HG03469 (cell line): ENCODE measurements around the gene LRP2.
"Not testable (repeated sequence)": the region's sequence is repeated elsewhere in the genome, so short reads cannot be mapped to it uniquely, and the experiment has no call there.

Experiments
- ATAC-seq: cut with Tn5 transposase; IDR thresholded peaks from one replicate; pipeline ENCODE4 v1.9.1; 2021; ENCODE audit warnings: mild to moderate bottlenecking, moderate library complexity, moderate number of reproducible peaks; ENCODE audit not compliant: unreplicated experiment

Gene LRP2

DNA sequence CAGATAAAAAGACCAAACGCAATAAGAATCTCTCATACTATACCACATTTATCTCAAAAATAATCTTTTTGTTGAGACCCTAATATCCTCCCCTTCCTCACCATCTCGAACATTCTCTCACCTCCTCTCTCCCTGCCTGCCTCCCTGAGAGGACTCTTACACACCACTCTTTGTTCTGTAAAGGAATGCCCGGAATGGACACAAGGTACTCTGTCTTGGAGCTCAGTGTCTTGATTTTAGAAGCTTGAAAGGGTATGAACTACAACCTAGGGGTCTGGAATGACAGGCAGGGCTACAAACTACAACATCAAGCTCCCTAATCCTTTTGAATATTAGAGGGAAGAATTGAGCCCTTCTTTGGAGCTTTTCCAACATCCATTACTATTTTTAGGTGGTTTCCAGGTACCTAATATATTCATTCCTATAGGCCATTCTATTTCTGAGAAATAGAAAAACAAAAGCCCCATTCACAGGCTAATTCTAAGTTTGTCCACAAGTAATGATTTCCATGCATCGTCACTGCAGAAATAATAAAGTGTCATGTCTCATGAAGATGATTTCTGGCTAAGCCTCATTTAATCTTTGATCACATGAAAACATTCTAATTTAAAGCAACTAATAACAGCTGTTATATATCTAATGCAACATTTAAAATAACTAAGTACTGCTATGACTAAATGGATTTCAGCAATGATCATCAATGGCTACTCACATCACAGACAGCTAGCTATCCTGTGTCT, 60.6 kb downstream of the LRP2 start:
- no peak for ATAC-seq

DNA sequence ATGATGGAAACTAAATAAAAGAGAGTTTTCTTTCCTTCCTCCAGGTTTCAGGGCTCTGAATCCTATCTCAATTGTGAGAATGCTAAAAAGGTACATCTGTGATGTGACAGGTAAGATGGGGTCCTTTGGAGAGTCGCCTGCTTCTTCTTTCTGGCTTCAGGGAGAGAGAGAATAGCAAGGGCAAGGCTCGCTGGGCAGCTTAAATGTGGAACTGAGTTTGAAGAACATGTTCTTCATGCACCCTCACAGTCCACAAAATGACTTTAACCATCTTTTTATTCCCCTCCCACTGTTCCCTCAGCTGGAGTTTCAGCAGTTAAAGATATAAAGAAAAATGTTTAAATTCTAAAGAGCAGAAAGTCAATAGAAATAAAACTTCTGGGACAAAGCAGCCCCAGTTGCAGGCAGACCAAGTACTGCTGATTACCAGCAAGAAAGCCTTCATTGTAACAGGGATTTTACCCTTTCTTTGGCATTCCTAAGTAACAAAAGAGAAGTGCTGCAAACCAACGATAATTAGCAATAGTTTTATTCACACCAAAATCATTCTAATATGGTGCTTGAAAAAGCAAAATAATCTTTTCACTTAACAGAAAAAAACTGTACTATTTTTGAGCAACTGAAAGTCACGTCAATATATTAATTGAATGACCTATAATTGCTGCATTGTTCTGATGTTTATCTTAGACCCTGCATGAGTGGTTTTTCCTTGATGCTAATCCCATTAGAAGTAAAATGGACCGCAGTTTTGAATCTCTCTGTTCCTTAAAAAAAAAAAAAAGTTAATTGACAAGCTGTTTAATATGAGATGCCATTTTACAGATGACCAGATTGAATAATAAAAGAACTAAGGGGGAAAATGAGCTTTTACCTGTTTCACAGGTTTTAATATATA, 61.5 kb downstream of the LRP2 start:
- ATAC-seq, result no peak

GRCh38 chr2:169298007-169298406, 64.3 kb downstream of the LRP2 start:
- no peak for ATAC-seq

GRCh38 chr2:169294001-169294675, 68.2 kb downstream of the LRP2 start:
- ATAC-seq, result no peak

- no peak for ATAC-seq
These were observed 70.8 kb downstream of the LRP2 start for GRCh38 chr2:169291517-169291916.

DNA sequence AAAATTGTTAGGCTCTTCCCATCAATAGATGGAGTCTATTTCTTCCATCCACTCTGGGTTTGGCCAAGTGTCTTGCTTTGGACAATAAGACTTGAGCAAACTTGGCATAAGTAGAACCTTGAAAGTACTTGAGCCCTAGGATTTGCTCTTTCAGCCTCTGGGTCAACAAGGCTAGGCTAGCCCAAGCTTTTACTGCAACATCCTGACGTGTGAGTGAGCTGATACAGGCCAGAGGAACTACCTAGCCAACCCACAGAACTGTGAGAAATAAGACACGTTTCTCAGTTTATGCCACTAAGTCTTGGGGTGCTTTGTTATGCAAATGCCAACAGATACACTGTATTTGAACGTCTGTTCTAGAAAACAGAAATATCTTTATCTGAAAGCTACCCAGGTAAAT, 71.9 kb downstream of the LRP2 start:
- no peak for ATAC-seq

- ATAC-seq, result no peak
These were observed 74.7 kb downstream of the LRP2 start for GRCh38 chr2:169287666-169288065.

DNA sequence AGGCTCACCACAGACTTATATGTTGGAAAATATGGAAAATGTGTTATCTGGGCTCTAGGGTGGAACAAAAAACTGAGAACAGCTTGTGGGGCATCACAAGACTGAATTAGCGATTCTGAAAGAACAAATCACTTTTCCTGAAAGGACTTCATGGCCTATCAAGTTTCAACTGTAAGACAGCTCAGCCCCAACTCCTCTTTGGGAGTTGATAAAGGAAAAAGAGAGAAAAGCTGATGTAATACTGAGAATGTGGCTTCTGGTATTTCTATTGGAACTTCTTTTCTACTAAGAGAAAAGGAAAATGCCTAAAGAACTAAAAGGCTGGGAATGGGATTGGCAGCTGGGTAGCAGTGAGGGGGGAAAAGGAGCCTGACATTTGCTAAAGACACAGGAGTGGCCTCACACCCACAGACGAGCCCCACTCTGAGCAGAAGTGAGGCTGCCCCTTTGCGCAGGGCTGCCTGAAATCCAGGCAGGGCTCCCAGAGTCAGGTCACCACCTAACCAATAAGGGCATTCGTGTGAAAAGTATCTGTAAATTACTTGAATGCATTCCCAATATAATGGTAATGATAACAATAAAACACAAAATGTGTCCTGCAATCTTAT, 75.6 kb downstream of the LRP2 start:
- no peak for ATAC-seq

DNA sequence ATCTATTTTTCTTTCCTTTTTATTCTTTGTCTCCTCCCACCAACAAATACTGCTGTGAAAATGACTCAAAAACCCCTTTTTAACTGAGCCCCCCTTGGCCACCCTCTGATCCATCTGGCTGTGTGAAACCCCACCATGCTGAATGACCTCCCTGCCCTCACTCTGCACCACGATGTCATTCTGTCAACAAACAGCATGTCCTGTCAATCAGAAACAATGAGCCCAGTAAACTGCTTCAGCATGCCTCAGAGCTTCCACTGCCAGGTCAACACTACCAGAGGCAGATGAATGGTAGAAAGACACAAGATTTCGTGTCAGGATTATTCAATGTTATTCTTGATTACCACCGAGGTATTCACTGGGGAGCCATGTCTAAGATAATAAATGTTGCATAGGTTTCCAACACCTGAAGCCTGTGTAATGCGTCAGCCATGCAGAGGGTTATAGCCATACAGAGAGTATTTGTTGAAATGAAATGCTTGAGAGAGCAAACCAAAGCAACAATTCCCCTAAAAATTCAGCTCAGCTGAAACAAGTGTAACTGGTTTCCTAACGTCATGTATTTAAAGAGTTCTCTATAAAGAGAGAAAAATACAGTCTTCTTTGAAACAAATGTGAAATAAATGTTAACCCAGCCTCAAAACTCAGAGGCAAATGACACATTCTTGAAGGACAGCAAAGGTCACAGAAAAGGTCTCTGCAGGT, 76.7 kb downstream of the LRP2 start:
- ATAC-seq, result no peak

DNA sequence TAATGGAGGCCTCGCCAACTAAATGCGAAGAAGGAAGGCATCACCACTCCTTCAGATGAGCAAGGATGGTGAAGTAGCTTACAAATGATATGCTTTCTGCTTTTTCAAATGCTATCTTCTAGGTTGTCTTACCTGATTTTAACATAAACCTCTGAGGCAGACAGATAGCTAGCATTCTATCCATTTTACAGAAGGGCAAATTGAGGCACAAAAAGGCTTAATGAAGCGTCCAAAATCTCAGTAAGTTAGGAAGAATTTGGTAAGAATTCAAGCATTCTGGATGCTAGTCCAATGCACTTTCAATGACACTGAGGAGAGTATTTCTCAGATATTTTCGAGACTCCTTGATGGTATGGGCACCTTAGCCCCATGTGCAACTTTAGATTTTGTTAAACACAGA, 81.8 kb downstream of the LRP2 start:
- no peak for ATAC-seq

GRCh38 chr2:169275696-169276444, 86.5 kb downstream of the LRP2 start:
- ATAC-seq, result no peak

- ATAC-seq, result no peak
These were observed 90.3 kb downstream of the LRP2 start for GRCh38 chr2:169272010-169272409.

- not testable (repeated sequence) for ATAC-seq
These were observed 91.8 kb downstream of the LRP2 start for GRCh38 chr2:169270574-169270973.

GRCh38 chr2:169265591-169265990, 96.7 kb downstream of the LRP2 start:
- ATAC-seq, result no peak

DNA sequence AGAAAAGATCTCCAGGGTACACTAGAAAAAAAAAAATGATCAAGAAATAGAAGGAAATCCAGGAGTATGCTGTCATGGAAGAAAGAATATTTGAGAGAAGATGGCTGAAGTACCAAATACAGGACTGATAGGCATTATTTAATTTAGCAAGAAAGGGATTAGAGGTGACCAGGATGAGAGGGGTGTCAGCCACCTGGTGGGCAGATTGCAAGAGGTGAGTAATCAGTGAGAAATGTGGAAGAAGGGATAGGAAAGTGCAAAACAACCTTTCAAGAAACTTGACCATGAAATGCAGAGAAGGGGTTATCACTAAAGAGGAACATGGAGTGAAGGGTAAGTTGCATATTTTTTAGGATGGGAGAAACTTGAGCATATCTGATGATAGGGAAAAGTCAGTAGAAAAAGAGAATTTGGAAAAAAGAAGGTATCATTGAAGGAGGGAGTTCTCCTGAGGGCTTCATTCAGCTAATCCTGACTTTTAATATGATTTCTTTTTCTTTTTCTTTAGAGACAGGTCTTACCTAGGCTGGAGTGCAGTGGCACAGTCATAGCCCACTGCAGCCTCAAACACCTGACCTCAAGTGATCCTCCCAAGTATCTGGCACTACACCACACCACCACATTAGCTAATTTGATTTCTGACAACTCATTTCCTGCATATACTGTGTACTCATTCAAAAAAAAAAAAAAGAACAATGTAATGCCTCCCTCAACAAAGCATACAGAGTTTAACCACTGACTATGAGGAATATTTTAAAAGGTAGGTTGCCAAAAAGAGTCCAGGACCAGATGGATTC, 101.3 kb downstream of the LRP2 start:
- ATAC-seq, result no peak

GRCh38 chr2:169260246-169260645, 102.1 kb downstream of the LRP2 start:
- ATAC-seq, result no peak

DNA sequence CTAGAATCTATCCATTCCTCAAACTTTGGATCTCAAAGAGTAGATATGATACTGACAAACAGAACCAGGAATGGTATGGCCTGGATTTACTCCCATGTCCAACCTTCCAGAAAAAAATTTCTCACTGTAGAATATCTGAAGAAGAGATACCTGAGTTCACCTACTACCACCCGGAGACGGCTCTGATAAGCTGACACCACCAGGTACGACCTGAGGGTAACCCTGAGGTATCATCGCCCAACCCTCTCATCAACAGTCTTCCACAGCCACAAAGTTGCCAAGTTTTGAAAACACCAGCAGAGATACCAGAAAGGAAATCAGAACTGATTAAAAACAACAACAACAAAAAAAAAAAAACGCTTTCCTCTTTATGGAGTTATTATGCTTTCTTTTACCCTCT, 102.9 kb downstream of the LRP2 start:
- ATAC-seq, result no peak

GRCh38 chr2:169258045-169258601, 104.2 kb downstream of the LRP2 start:
- ATAC-seq, result no peak

DNA sequence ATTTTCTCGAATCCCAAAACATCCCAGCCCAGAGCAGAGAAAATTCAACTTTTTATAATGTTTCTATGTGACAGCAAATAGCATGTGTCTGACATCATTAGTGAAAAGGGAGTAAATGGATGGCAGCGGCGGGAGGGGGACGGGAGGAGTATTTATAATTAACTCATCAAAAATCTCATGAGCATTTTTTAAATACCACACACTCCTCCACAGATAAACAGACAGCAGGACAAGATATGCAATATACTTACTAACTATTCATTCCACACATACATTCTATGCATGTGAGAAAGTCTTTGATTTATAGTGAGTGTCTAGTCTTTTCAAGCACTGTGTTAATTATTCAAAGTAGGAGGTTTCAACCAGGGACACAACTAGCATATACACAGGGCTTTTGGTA, 107.6 kb downstream of the LRP2 start:
- no peak for ATAC-seq
